Activated naive CD4-positive, alpha-beta T cell treated with anti-CD3 and anti-CD28 coated beads for 36 hours (primary cell): Measurements from ENCODE around the gene METTL27. TPM values are rescaled to one million over a fixed set of nuclear protein-coding genes. Genes with fewer than 3 reads are reported as not detected.
A peak's percentile ranks its signal among the peaks of the same experiment; 100 is the strongest.
"Not testable (repeated sequence)": the region's sequence is repeated elsewhere in the genome, so short reads cannot be mapped to it uniquely, and the experiment has no call there.

Experiments
- CTCF ChIA-PET: fragments of 350-600 bp; sonication (Branson Sonifier 250); formaldehyde crosslinking; loops from one replicate; lab custom pipeline; 2021; ENCODE audit warnings: antibody characterized with exemption; lab: Charles Lee
- DNase-seq: peaks from one replicate; pipeline ENCODE4 v3.0.0-alpha.2; 2020
- H3K27ac Mint-ChIP-seq: one replicate; pipeline ENCODE4 v1.8.0; 2021; ENCODE audit warnings: mild to moderate bottlenecking, mixed read lengths
- H3K27me3 Mint-ChIP-seq: one replicate; pipeline ENCODE4 v1.8.0; 2021; ENCODE audit warnings: low read depth, mixed read lengths
- H3K36me3 Mint-ChIP-seq: one replicate; pipeline ENCODE4 v1.8.0; 2021; ENCODE audit warnings: low read depth, mixed read lengths
- H3K4me1 Mint-ChIP-seq: one replicate; pipeline ENCODE4 v1.8.0; 2021; ENCODE audit warnings: low read depth, mixed read lengths
- H3K4me3 Mint-ChIP-seq: one replicate; pipeline ENCODE4 v1.8.0; 2021; ENCODE audit warnings: mild to moderate bottlenecking, moderate library complexity, mixed read lengths
- H3K9me3 Mint-ChIP-seq: one replicate; pipeline ENCODE4 v1.8.0; 2021; ENCODE audit warnings: mixed read lengths
- intact Hi-C: fragments of 100-400 bp; cut with micrococcal nuclease; formaldehyde crosslinking; loops from one replicate; pipeline ENCODE4 v1.15.1; 2023
- total RNA-seq, 2 experiments: library from RNA; stranded (reverse); gene quantifications; one replicate each; pipeline ENCODE4 v1.2.3, GENCODE V29; 2021

The METTL27 gene
- total RNA-seq = 1 to 10 TPM; 1.7 to 2.2 TPM

GRCh38 chr7:73842067-73842976, at the start of gene METTL27:
Gene METTL27, minus strand, starts transcription at chr7:73842516. Its CDS starts 376 bp downstream, at chr7:73842140.
- Mint-ChIP-seq H3K27ac (peak within 1 kb of the TSS; percentile 50), H3K36me3 (no peaks in the 10 kb centered on the region), H3K4me1 (peaks cover 5% of the 10 kb centered on the region), H3K9me3 (no peaks in the 10 kb centered on the region), H3K4me3 (peak within 1 kb of the TSS; percentile 80), H3K27me3 (no peaks in the 10 kb centered on the region)
- DNase-seq = peak; percentile 95
- intact Hi-C loops = loop anchor here (2.0 to 5.0 kb wide), 4 partner anchors 14 to 240 kb away; partner anchors contain the start of genes ABHD11, LIMK1 and VPS37D
- CTCF ChIA-PET = interaction anchor here (0.6 to 1.6 kb wide), 5 partner anchors 12 to 333 kb away, joined by 3 to 13 read pairs (median 4); no protein-coding TSS in a partner anchor

- H3K27me3 Mint-ChIP-seq = peaks cover 10% of the 10 kb centered on the region
- CTCF ChIA-PET = interaction anchor here (0.6 kb wide), 1 partner anchor 316 kb away, joined by 3 read pairs; no protein-coding TSS in a partner anchor
Measured at GRCh38 chr7:73891178-73891885, 49.0 kb upstream of the METTL27 start.

GRCh38 chr7:73890555-73891147, 48.3 kb upstream of the METTL27 start:
- no peak overlapping the region for H3K4me3 Mint-ChIP-seq

More at GRCh38 chr7:73891178-73891885, 49.0 kb upstream of the METTL27 start:
- Mint-ChIP-seq H3K36me3 (no peaks in the 10 kb centered on the region), H3K27ac (no peak overlapping the region), H3K4me1 (peaks cover 7% of the 10 kb centered on the region), H3K4me3 (no peak overlapping the region), H3K9me3 (peaks cover 4% of the 10 kb centered on the region)
- DNase-seq = no peak
- intact Hi-C loops = no loop called here

GRCh38 chr7:73888959-73889358, 46.6 kb upstream of the METTL27 start:
- CTCF ChIA-PET = no interaction called here
- Mint-ChIP-seq H3K4me3 (no peak overlapping the region), H3K36me3 (no peaks in the 10 kb centered on the region), H3K4me1 (peaks cover 7% of the 10 kb centered on the region), H3K9me3 (no peaks in the 10 kb centered on the region), H3K27ac (no peak overlapping the region), H3K27me3 (peaks cover 14% of the 10 kb centered on the region)
- DNase-seq = no peak
- intact Hi-C loops = no loop called here

More at GRCh38 chr7:73890555-73891147, 48.3 kb upstream of the METTL27 start:
- CTCF ChIA-PET = interaction anchor here (0.6 kb wide), 1 partner anchor 316 kb away, joined by 3 read pairs; no protein-coding TSS in a partner anchor
- intact Hi-C loops = no loop called here
- H3K4me1 Mint-ChIP-seq = peaks cover 7% of the 10 kb centered on the region
- peaks cover 14% of the 10 kb centered on the region for H3K27me3 Mint-ChIP-seq
- H3K36me3 Mint-ChIP-seq = no peaks in the 10 kb centered on the region
- DNase-seq = no peak
- no peak overlapping the region for H3K27ac Mint-ChIP-seq
- H3K9me3 Mint-ChIP-seq = peaks cover 2% of the 10 kb centered on the region

- no peak overlapping the region for H3K27ac Mint-ChIP-seq
- CTCF ChIA-PET = no interaction called here
- H3K36me3 Mint-ChIP-seq = no peaks in the 10 kb centered on the region
- H3K4me3 Mint-ChIP-seq = no peak overlapping the region
- no peaks in the 10 kb centered on the region for H3K9me3 Mint-ChIP-seq
- intact Hi-C loops = no loop called here
- DNase-seq = no peak
- H3K27me3 Mint-ChIP-seq = peaks cover 14% of the 10 kb centered on the region
- peaks cover 7% of the 10 kb centered on the region for H3K4me1 Mint-ChIP-seq
Measured at GRCh38 chr7:73887762-73888161, 45.4 kb upstream of the METTL27 start.

- CTCF ChIA-PET = interaction anchor here (0.9 kb wide), 1 partner anchor 140 kb away, joined by 4 read pairs; no protein-coding TSS in a partner anchor
- peaks cover 7% of the 10 kb centered on the region for H3K4me1 Mint-ChIP-seq
- H3K27me3 Mint-ChIP-seq = peaks cover 17% of the 10 kb centered on the region
- H3K27ac Mint-ChIP-seq = no peak overlapping the region
- DNase-seq = no peak
- H3K4me3 Mint-ChIP-seq = no peak overlapping the region
- no peaks in the 10 kb centered on the region for H3K36me3 Mint-ChIP-seq
- no peaks in the 10 kb centered on the region for H3K9me3 Mint-ChIP-seq
- intact Hi-C loops = no loop called here
Measured at GRCh38 chr7:73885975-73886798, 43.9 kb upstream of the METTL27 start.

GRCh38 chr7:73885433-73885974, 43.2 kb upstream of the METTL27 start:
- no peaks in the 10 kb centered on the region for H3K9me3 Mint-ChIP-seq
- H3K4me1 Mint-ChIP-seq = peaks cover 5% of the 10 kb centered on the region
- no peaks in the 10 kb centered on the region for H3K36me3 Mint-ChIP-seq
- intact Hi-C loops = no loop called here
- H3K4me3 Mint-ChIP-seq = no peak overlapping the region
- H3K27me3 Mint-ChIP-seq = peaks cover 17% of the 10 kb centered on the region
- CTCF ChIA-PET = interaction anchor here (0.9 kb wide), 1 partner anchor 141 kb away, joined by 4 read pairs; no protein-coding TSS in a partner anchor
- H3K27ac Mint-ChIP-seq = no peak overlapping the region
- DNase-seq = no peak

GRCh38 chr7:73884867-73885422, 42.6 kb upstream of the METTL27 start:
- intact Hi-C loops, H3K9me3 Mint-ChIP-seq, H3K36me3 Mint-ChIP-seq, H3K4me1 Mint-ChIP-seq, H3K27ac Mint-ChIP-seq, DNase-seq, H3K4me3 Mint-ChIP-seq, CTCF ChIA-PET: not testable (repeated sequence)
- H3K27me3 Mint-ChIP-seq = peaks cover 17% of the 10 kb centered on the region

GRCh38 chr7:73882047-73882402, 39.7 kb upstream of the METTL27 start:
- CTCF ChIA-PET = no interaction called here
- H3K27ac Mint-ChIP-seq = no peak overlapping the region
- H3K27me3 Mint-ChIP-seq = peaks cover 9% of the 10 kb centered on the region
- H3K36me3 Mint-ChIP-seq = no peaks in the 10 kb centered on the region
- no peaks in the 10 kb centered on the region for H3K9me3 Mint-ChIP-seq
- intact Hi-C loops = no loop called here
- DNase-seq = no peak
- no peak overlapping the region for H3K4me3 Mint-ChIP-seq
- H3K4me1 Mint-ChIP-seq = no peaks in the 10 kb centered on the region

GRCh38 chr7:73881352-73882046, 39.2 kb upstream of the METTL27 start:
- no peak overlapping the region for H3K27ac Mint-ChIP-seq
- no peaks in the 10 kb centered on the region for H3K4me1 Mint-ChIP-seq
- peaks cover 7% of the 10 kb centered on the region for H3K27me3 Mint-ChIP-seq
- no peaks in the 10 kb centered on the region for H3K36me3 Mint-ChIP-seq
- DNase-seq = no peak
- intact Hi-C loops = no loop called here
- H3K9me3 Mint-ChIP-seq = no peaks in the 10 kb centered on the region
- H3K4me3 Mint-ChIP-seq = no peak overlapping the region
- CTCF ChIA-PET = no interaction called here
